Neutrophil (primary cell): Measurements from ENCODE around the gene CNTN2.

Source experiments
- H3K27ac ChIP-seq: fragments of 200-600 bp; sonication (generic); 2 replicates; pipeline ENCODE4 v1.5.1; 2016; ENCODE audit warnings: mild to moderate bottlenecking, moderate library complexity
- H3K27me3 ChIP-seq: fragments of 200-600 bp; sonication (generic); 2 replicates; pipeline ENCODE4 v1.6.0; 2016; ENCODE audit warnings: mild to moderate bottlenecking
- H3K36me3 ChIP-seq: fragments of 200-600 bp; sonication (generic); 2 replicates; pipeline ENCODE4 v1.5.1; 2017
- H3K4me1 ChIP-seq, 2 experiments: fragments of 200-600 bp in 1 of 2; sonication (generic) in 1 of 2; 1 replicate in 1 of 2; 2 replicates in 1 of 2; pipeline versions ENCODE4 v1.5.1 to v1.6.1; 2013 to 2016; ENCODE audit warnings: low read depth in 1 of 2, low read length in 1 of 2, mild to moderate bottlenecking in 1 of 2, moderate library complexity in 1 of 2; ENCODE audit not compliant: control insufficient read depth in 1 of 2, insufficient read depth in 1 of 2
- H3K4me3 ChIP-seq, 2 experiments: fragments of 200-600 bp in 1 of 2; sonication (generic) in 1 of 2; 1 replicate in 1 of 2; 2 replicates in 1 of 2; pipeline ENCODE4 v1.5.1; 2013 to 2016; ENCODE audit warnings: low read depth in 1 of 2, low read length in 1 of 2, mild to moderate bottlenecking in 1 of 2, moderate library complexity in 1 of 2
- H3K9me3 ChIP-seq: fragments of 200-600 bp; sonication (generic); 2 replicates; pipeline ENCODE4 v1.5.1; 2016
- TF ChIP-seq, protein P1 (sequence below): fragments of 200-600 bp; sonication (generic); IDR thresholded peaks from 2 replicates; pipeline ENCODE4 v1.5.1; 2016; ENCODE audit warnings: antibody characterized with exemption

Gene CNTN2

GRCh38 chr1:205056188-205056611, 13.2 kb downstream of the CNTN2 start:
- Histone ChIP-seq H3K36me3 (no peaks in the 10 kb centered on the region), H3K4me1 (peaks cover 0 to 3% of the 10 kb centered on the region in 2 experiments), H3K27me3 (no peaks in the 10 kb centered on the region), H3K9me3 (no peaks in the 10 kb centered on the region), H3K4me3 (no peak overlapping the region), H3K27ac (no peak overlapping the region)
- TF ChIP-seq, protein P1, sequence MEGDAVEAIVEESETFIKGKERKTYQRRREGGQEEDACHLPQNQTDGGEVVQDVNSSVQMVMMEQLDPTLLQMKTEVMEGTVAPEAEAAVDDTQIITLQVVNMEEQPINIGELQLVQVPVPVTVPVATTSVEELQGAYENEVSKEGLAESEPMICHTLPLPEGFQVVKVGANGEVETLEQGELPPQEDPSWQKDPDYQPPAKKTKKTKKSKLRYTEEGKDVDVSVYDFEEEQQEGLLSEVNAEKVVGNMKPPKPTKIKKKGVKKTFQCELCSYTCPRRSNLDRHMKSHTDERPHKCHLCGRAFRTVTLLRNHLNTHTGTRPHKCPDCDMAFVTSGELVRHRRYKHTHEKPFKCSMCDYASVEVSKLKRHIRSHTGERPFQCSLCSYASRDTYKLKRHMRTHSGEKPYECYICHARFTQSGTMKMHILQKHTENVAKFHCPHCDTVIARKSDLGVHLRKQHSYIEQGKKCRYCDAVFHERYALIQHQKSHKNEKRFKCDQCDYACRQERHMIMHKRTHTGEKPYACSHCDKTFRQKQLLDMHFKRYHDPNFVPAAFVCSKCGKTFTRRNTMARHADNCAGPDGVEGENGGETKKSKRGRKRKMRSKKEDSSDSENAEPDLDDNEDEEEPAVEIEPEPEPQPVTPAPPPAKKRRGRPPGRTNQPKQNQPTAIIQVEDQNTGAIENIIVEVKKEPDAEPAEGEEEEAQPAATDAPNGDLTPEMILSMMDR, result no peak

DNA sequence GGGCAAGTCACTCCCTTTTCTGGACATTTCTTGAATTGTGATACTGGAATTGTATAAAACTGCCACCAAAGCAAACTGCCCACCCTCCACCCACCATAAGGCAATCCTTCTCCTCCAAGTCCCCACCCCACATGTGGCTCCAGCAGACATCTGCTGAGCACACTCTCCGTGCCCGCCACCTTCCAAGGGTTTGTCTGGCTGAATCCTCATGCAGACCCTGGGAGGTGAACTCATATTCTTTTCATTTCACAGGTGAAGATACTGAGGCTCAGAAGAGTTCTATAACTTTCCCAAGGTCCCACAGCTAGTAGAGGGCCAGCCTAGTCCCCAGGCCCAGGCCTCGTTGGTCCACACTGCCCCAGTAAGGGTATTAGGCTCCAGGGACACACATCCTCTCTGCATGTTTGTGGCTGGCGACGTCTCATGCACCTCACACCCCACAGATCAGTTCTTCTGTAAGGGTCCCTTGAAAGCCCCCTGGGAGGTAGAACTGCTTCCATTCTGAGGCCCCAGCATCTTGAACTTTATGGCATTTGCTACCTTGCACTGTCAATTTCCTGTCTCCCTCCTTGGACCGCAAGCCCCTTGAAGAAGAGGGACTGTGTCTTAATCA, 14.1 kb downstream of the CNTN2 start:
- Histone ChIP-seq H3K27ac (no peak overlapping the region), H3K27me3 (no peaks in the 10 kb centered on the region), H3K4me1 (peaks cover 3 to 10% of the 10 kb centered on the region in 2 experiments), H3K36me3 (no peaks in the 10 kb centered on the region), H3K4me3 (no peak overlapping the region), H3K9me3 (no peaks in the 10 kb centered on the region)
- TF ChIP-seq, protein P1, result no peak

- no peaks in the 10 kb centered on the region for H3K27me3 ChIP-seq
- H3K27ac ChIP-seq, result no peak overlapping the region
- H3K4me1 ChIP-seq, result peaks cover 3 to 10% of the 10 kb centered on the region in 2 experiments
- H3K9me3 ChIP-seq, result no peaks in the 10 kb centered on the region
- no peaks in the 10 kb centered on the region for H3K36me3 ChIP-seq
- no peak overlapping the region for H3K4me3 ChIP-seq
- TF ChIP-seq, protein P1, result no peak
Observed at GRCh38 chr1:205057808-205058575, 15.0 kb downstream of the CNTN2 start.

- Histone ChIP-seq H3K27me3 (no peaks in the 10 kb centered on the region), H3K27ac (no peak overlapping the region), H3K36me3 (no peaks in the 10 kb centered on the region), H3K9me3 (no peaks in the 10 kb centered on the region), H3K4me1 (peaks cover 3 to 10% of the 10 kb centered on the region in 2 experiments), H3K4me3 (no peak overlapping the region)
- TF ChIP-seq, protein P1, result no peak
Observed at GRCh38 chr1:205058853-205059252, 15.8 kb downstream of the CNTN2 start.

DNA sequence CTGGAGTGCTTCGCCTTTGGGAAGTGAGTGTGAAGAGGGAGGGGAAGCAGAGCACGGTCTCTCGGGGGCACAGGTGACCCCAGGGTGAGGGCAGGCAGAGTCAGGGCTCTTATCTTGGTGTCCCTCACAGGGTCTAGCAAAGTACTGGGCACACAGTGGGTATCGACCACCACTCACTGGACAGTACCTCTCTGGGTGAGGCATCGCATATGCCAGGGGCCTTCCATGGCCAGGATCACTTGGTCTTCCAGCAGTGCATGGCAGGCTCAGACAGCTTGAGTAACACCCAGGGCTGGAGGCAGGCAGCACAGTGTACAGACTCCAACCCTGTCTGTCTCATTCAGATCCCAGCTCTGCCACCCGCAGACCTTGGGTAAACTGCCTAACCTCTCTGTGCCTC, 16.6 kb downstream of the CNTN2 start:
- no peaks in the 10 kb centered on the region for H3K36me3 ChIP-seq
- no peaks in the 10 kb centered on the region for H3K27me3 ChIP-seq
- H3K27ac ChIP-seq, result no peak overlapping the region
- no peaks in the 10 kb centered on the region for H3K9me3 ChIP-seq
- H3K4me3 ChIP-seq, result no peak overlapping the region
- TF ChIP-seq, protein P1, result no peak
- H3K4me1 ChIP-seq, result peaks cover 3 to 10% of the 10 kb centered on the region in 2 experiments
